Limb (tissue), 2 donors: ENCODE measurements around the gene DST.

ENCODE experiments used
- DNase-seq, 2 donors: peaks; one replicate each; pipeline ENCODE4 v3.0.0-alpha.2; 2016; ENCODE audit errors: extremely low spot score in 2 of 2

The DST gene

GRCh38 chr6:56484669-56485068 is 158.0 kb downstream of the DST start:
- DNase-seq = no peak

- no peak for DNase-seq
Measured at GRCh38 chr6:56483929-56484328, 158.8 kb downstream of the DST start.

GRCh38 chr6:56482525-56482924 is 160.2 kb downstream of the DST start:
- DNase-seq = no peak

GRCh38 chr6:56481957-56482356 is 160.7 kb downstream of the DST start:
- no peak for DNase-seq

- no peak for DNase-seq
Measured at GRCh38 chr6:56480654-56481337, 161.9 kb downstream of the DST start.

- DNase-seq = no peak
Measured at GRCh38 chr6:56480246-56480645, 162.4 kb downstream of the DST start.

GRCh38 chr6:56479381-56479780 is 163.3 kb downstream of the DST start:
- no peak for DNase-seq

GRCh38 chr6:56478202-56478601 is 164.5 kb downstream of the DST start:
- no peak for DNase-seq

GRCh38 chr6:56477241-56477640 is 165.4 kb downstream of the DST start:
- DNase-seq = no peak

- DNase-seq = no peak
Measured at GRCh38 chr6:56475736-56476457, 166.8 kb downstream of the DST start.

GRCh38 chr6:56474532-56474931 is 168.2 kb downstream of the DST start:
- no peak for DNase-seq

- no peak for DNase-seq
Measured at GRCh38 chr6:56463443-56463842, 179.2 kb downstream of the DST start.

- no peak for DNase-seq
Measured at GRCh38 chr6:56459030-56459805, 183.5 kb downstream of the DST start.

GRCh38 chr6:56458324-56458884 is 184.3 kb downstream of the DST start:
- no peak for DNase-seq

GRCh38 chr6:56456785-56457184 is 185.9 kb downstream of the DST start:
- DNase-seq = no peak

GRCh38 chr6:56450882-56451739 is 191.6 kb downstream of the DST start:
- DNase-seq = peak; percentile 23 to 77

GRCh38 chr6:56450376-56450775 is 192.3 kb downstream of the DST start:
- DNase-seq = no peak

GRCh38 chr6:56448046-56448445 is 194.6 kb downstream of the DST start:
- DNase-seq = no peak

GRCh38 chr6:56445818-56446217 is 196.9 kb downstream of the DST start:
- DNase-seq = peak in 1 of 2 donors; percentile 33

- DNase-seq = no peak
Measured at GRCh38 chr6:56444855-56445254, 197.8 kb downstream of the DST start.

GRCh38 chr6:56440551-56440981 is 202.1 kb downstream of the DST start:
- no peak for DNase-seq
